NCI-H1417 (cell line): Measurements from ENCODE around the gene TPM4.
A peak's percentile ranks its signal among the peaks of the same experiment; 100 is the strongest.
"Not testable (repeated sequence)": the region's sequence is repeated elsewhere in the genome, so short reads cannot be mapped to it uniquely, and the experiment has no call there.

Experiments used
- DNase-seq, 3 experiments: peaks; one replicate each; lab custom pipeline; 2025; lab: John Stamatoyannopoulos, UW

Gene TPM4

GRCh38 chr19:16098821-16099220 is 22.5 kb downstream of the TPM4 start:
- no peak for DNase-seq

GRCh38 chr19:16099314-16099965 is 23.1 kb downstream of the TPM4 start:
- DNase-seq, result not testable (repeated sequence)

GRCh38 chr19:16100524-16100923 is 24.2 kb downstream of the TPM4 start:
- no peak for DNase-seq

- no peak for DNase-seq
Measured at GRCh38 chr19:16104722-16105121, 28.4 kb downstream of the TPM4 start.

GRCh38 chr19:16106121-16106520 is 29.8 kb downstream of the TPM4 start:
- DNase-seq, result no peak

- peak; percentile 94 to 100 (median 99) for DNase-seq
Measured at GRCh38 chr19:16111160-16111908, 35.0 kb downstream of the TPM4 start, which contains the start of gene RAB8A. RAB8A (plus strand) TSS chr19:16111889; CDS start chr19:16111902, 13 bp downstream.

- no peak for DNase-seq
Measured at GRCh38 chr19:16111909-16112752, 35.8 kb downstream of the TPM4 start.

- DNase-seq, result no peak
Measured at GRCh38 chr19:16112778-16113177, 36.5 kb downstream of the TPM4 start.

GRCh38 chr19:16113727-16114126 is 37.4 kb downstream of the TPM4 start:
- DNase-seq, result no peak

- DNase-seq, result no peak
Measured at GRCh38 chr19:16115301-16116039, 39.2 kb downstream of the TPM4 start.

- DNase-seq, result no peak
Measured at GRCh38 chr19:16116067-16116466, 39.8 kb downstream of the TPM4 start.

GRCh38 chr19:16117594-16118033 is 41.3 kb downstream of the TPM4 start:
- no peak for DNase-seq

- DNase-seq, result no peak
Measured at GRCh38 chr19:16118489-16119033, 42.3 kb downstream of the TPM4 start.

GRCh38 chr19:16119075-16119857 is 43.0 kb downstream of the TPM4 start:
- DNase-seq, result not testable (repeated sequence)

GRCh38 chr19:16121141-16121540 is 44.8 kb downstream of the TPM4 start:
- no peak for DNase-seq

- DNase-seq, result no peak
Measured at GRCh38 chr19:16121967-16122366, 45.7 kb downstream of the TPM4 start.

- no peak for DNase-seq
Measured at GRCh38 chr19:16124953-16125352, 48.7 kb downstream of the TPM4 start.

GRCh38 chr19:16125737-16126495 is 49.6 kb downstream of the TPM4 start:
- no peak for DNase-seq

- DNase-seq, result no peak
Measured at GRCh38 chr19:16127080-16127479, 50.8 kb downstream of the TPM4 start.
